A549 (cell line): ENCODE measurements around the gene LUZP1. TPM values are rescaled to one million over a fixed set of nuclear protein-coding genes. Genes with fewer than 3 reads are reported as not detected.

Experiments
- ATAC-seq, 2 experiments: fragments of 200-7000 bp in 1 of 2; fragments of >200 bp in 1 of 2; cut with Nextera tagmentation in 1 of 2; cut with Tn5 transposase in 1 of 2; 3 replicates each; pipeline versions ENCODE4 v1.8.0 to v1.9.1; 2018 to 2020; ENCODE audit warnings: mild to moderate bottlenecking in 1 of 2, moderate library complexity in 1 of 2
- CTCF ChIA-PET: fragments of 300-600 bp; sonication (Branson Sonifier 250); formaldehyde crosslinking; extraction: SDS; loops from one replicate; lab custom pipeline; 2021; ENCODE audit warnings: antibody characterized with exemption, inconsistent platforms; lab: Yijun Ruan, JAX
- POLR2A ChIA-PET: fragments of 350-600 bp; formaldehyde crosslinking; extraction: SDS; loops from one replicate; lab custom pipeline; 2021; ENCODE audit warnings: antibody characterized with exemption, inconsistent platforms; lab: Yijun Ruan, JAX
- DNase-seq, 2 experiments: peaks; one replicate each; pipeline versions ENCODE4 v3.0.0 to v3.0.0-alpha.2; 2011 to 2016; ENCODE audit warnings: low read depth in 1 of 2, low spot score in 1 of 2
- FAIRE-seq: peaks from 2 replicates; lab custom pipeline; 2011; peaks lifted over from hg19 to GRCh38; lab: Jason Lieb, UNC
- H3K27ac ChIP-seq, 2 experiments: fragments of >200 bp; sonication (Bioruptor Twin); formaldehyde crosslinking; 3 replicates each; pipeline ENCODE4 v1.5.1; 2016 to 2017
- H3K4me1 ChIP-seq: fragments of >200 bp; sonication (Bioruptor Twin); formaldehyde crosslinking; 3 replicates; pipeline ENCODE4 v1.6.1; 2016
- H3K4me2 ChIP-seq: fragments of >200 bp; sonication (Bioruptor Twin); formaldehyde crosslinking; 3 replicates; pipeline ENCODE4 v1.6.1; 2016
- H3K4me3 ChIP-seq: fragments of >200 bp; sonication (Bioruptor Twin); formaldehyde crosslinking; 3 replicates; pipeline ENCODE4 v1.5.1; 2016
- H3K9me3 ChIP-seq: fragments of >200 bp; sonication (Bioruptor Twin); formaldehyde crosslinking; 3 replicates; pipeline ENCODE4 v1.6.1; 2016
- CBX2 ChIP-seq: fragments of 200-600 bp; sonication (generic); IDR thresholded peaks from 2 replicates; pipeline ENCODE4 v1.6.1; 2016; ENCODE audit warnings: low read depth, mild to moderate bottlenecking, borderline replicate concordance
- CHD4 ChIP-seq: fragments of 200-600 bp; sonication (generic); IDR thresholded peaks from 2 replicates; pipeline ENCODE4 v1.6.1; 2016; ENCODE audit warnings: antibody characterized with exemption, mild to moderate bottlenecking, borderline replicate concordance
- EP300 ChIP-seq, 2 experiments: fragments of >200 bp; sonication (Bioruptor Twin); formaldehyde crosslinking; IDR thresholded peaks; 2 replicates in 1 of 2; 3 replicates in 1 of 2; pipeline ENCODE4 v1.6.1; 2016 to 2017
- ESRRA ChIP-seq: fragments of 150-350 bp; IDR thresholded peaks from 2 replicates; pipeline ENCODE4 v1.6.1; 2014; ENCODE audit warnings: mild to moderate bottlenecking, low read length, borderline replicate concordance
- FOSB ChIP-seq: fragments of 250-450 bp; sonication (Bioruptor Pico); IDR thresholded peaks from 2 replicates; pipeline ENCODE4 v1.5.0; 2020; ENCODE audit warnings: mild to moderate bottlenecking, moderate library complexity
- GATA3 ChIP-seq: IDR thresholded peaks from 2 replicates; pipeline ENCODE4 v1.6.1; 2012; ENCODE audit warnings: borderline replicate concordance
- HES2 ChIP-seq: fragments of >200 bp; sonication (Bioruptor Twin); formaldehyde crosslinking; IDR thresholded peaks from 2 replicates; pipeline ENCODE4 v1.6.1; 2016
- HOXA7 ChIP-seq: fragments of 250-450 bp; sonication (Bioruptor Pico); IDR thresholded peaks from 2 replicates; pipeline ENCODE4 v1.5.0; 2020; ENCODE audit warnings: mild to moderate bottlenecking, moderate library complexity
- HOXB13 ChIP-seq: fragments of 250-450 bp; sonication (Bioruptor Pico); IDR thresholded peaks from 2 replicates; pipeline ENCODE4 v1.5.0; 2020; ENCODE audit warnings: low read depth, mild to moderate bottlenecking, moderate library complexity
- HOXB5 ChIP-seq: fragments of 250-450 bp; sonication (Bioruptor Pico); IDR thresholded peaks from 2 replicates; pipeline ENCODE4 v1.5.0; 2020; ENCODE audit warnings: mild to moderate bottlenecking, moderate library complexity
- JUN ChIP-seq, 2 experiments: fragments of >200 bp; sonication (Bioruptor Twin); formaldehyde crosslinking; IDR thresholded peaks; 2 replicates in 1 of 2; 3 replicates in 1 of 2; pipeline ENCODE4 v1.6.1; 2016 to 2017
- JUNB ChIP-seq: fragments of >200 bp; sonication (Bioruptor Twin); formaldehyde crosslinking; IDR thresholded peaks from 2 replicates; pipeline ENCODE4 v1.6.1; 2016
- KDM1A ChIP-seq: fragments of 200-600 bp; sonication (generic); IDR thresholded peaks from 2 replicates; pipeline ENCODE4 v1.6.1; 2016; ENCODE audit warnings: low read depth, mild to moderate bottlenecking
- MAFK ChIP-seq: fragments of 450-650 bp; IDR thresholded peaks from 2 replicates; pipeline ENCODE4 v1.6.1; 2014; ENCODE audit not compliant: partially characterized antibody
- PHF8 ChIP-seq: fragments of 200-600 bp; sonication (generic); IDR thresholded peaks from 2 replicates; pipeline ENCODE4 v1.6.1; 2016; ENCODE audit warnings: low read depth, mild to moderate bottlenecking, antibody characterized with exemption, moderate library complexity, borderline replicate concordance
- POLR2A ChIP-seq: IDR thresholded peaks from 2 replicates; pipeline ENCODE4 v1.6.1; 2012; ENCODE audit warnings: mild to moderate bottlenecking, low read length
- POLR2AphosphoS2 ChIP-seq: conservative IDR thresholded peaks from 2 replicates; pipeline ENCODE4 v1.6.1; 2012; ENCODE audit warnings: low read length, improper control_type of control experiment, inconsistent platforms
- RAD21 ChIP-seq, 2 experiments: fragments of >200 bp in 1 of 2; sonication (Bioruptor Twin) in 1 of 2; formaldehyde crosslinking in 1 of 2; IDR thresholded peaks in 1 of 2; conservative IDR thresholded peaks in 1 of 2; 2 replicates in 1 of 2; 3 replicates in 1 of 2; pipeline ENCODE4 v1.6.1; 2012 to 2018; ENCODE audit warnings: inconsistent platforms in 1 of 2
- RFX5 ChIP-seq: fragments of 450-650 bp; IDR thresholded peaks from 2 replicates; pipeline ENCODE4 v1.7.1; 2014; ENCODE audit warnings: antibody characterized with exemption, mild to moderate bottlenecking, moderate library complexity
- SREBF2 ChIP-seq: fragments of 450-650 bp; IDR thresholded peaks from 2 replicates; pipeline ENCODE4 v1.6.1; 2014; ENCODE audit warnings: mild to moderate bottlenecking, moderate library complexity
- TP53 ChIP-seq: fragments of 250-450 bp; sonication (Bioruptor Pico); IDR thresholded peaks from 2 replicates; pipeline ENCODE4 v1.5.0; 2021; ENCODE audit warnings: mild to moderate bottlenecking, moderate library complexity
- USF2 ChIP-seq: fragments of 450-650 bp; IDR thresholded peaks from 2 replicates; pipeline ENCODE4 v1.6.1; 2014; ENCODE audit warnings: antibody characterized with exemption
- ZFP36 ChIP-seq: fragments of 450-650 bp; IDR thresholded peaks from 2 replicates; pipeline ENCODE4 v1.6.1; 2014; ENCODE audit warnings: borderline replicate concordance; ENCODE audit not compliant: partially characterized antibody
- ZNF302 ChIP-seq: fragments of 250-450 bp; sonication (Bioruptor Pico); IDR thresholded peaks from 2 replicates; pipeline ENCODE4 v1.9.0; 2021; ENCODE audit warnings: inconsistent platforms, mild to moderate bottlenecking, moderate library complexity
- ZSCAN20 ChIP-seq: fragments of 250-450 bp; sonication (Bioruptor Pico); IDR thresholded peaks from 2 replicates; pipeline ENCODE4 v1.8.0; 2022; ENCODE audit warnings: mild to moderate bottlenecking, moderate library complexity
- WGBS: methylation state at CpG from one replicate; pipeline ENCODE4 v1.1.6; 2017; ENCODE audit errors: missing lambda C conversion rate; 5-methylcytosine and 5-hydroxymethylcytosine counted together
- polyA plus RNA-seq, 4 experiments: library from polyadenylated mRNA; depleted of rRNA in 3 of 4; stranded (reverse); fragments of >200 nt; fragmentation: RNase III in 1 of 4; extraction: RNeasy Plus Mini Kit Qiagen cat#74134 plus additional on column Dnase treatment in 1 of 4; gene quantifications; 2 replicates in 3 of 4; 3 replicates in 1 of 4; pipeline ENCODE4 v1.2.3, GENCODE V29; 2011 to 2017
- TF ChIP-seq, protein P1 (sequence below): IDR thresholded peaks from 2 replicates; pipeline ENCODE4 v1.6.1; 2012; ENCODE audit warnings: low read depth, borderline replicate concordance
- TF ChIP-seq, protein P2 (sequence below): fragments of >200 bp; sonication (Bioruptor Twin); formaldehyde crosslinking; IDR thresholded peaks from 3 replicates; pipeline ENCODE4 v1.6.1; 2016
- TF ChIP-seq, protein P3 (sequence below): fragments of 250-450 bp; sonication (Bioruptor Pico); IDR thresholded peaks from 2 replicates; pipeline ENCODE4 v1.5.0; 2021; ENCODE audit warnings: mild to moderate bottlenecking, moderate library complexity, borderline replicate concordance
- TF ChIP-seq, protein P4 (sequence below): IDR thresholded peaks from 2 replicates; pipeline ENCODE4 v1.6.1; 2012

Gene LUZP1
- polyA plus RNA-seq, 2 of the 4 experiments (the other 2 are of a cell fraction) = 18.2 to 26.2 TPM

- TF ChIP-seq, protein P1, sequence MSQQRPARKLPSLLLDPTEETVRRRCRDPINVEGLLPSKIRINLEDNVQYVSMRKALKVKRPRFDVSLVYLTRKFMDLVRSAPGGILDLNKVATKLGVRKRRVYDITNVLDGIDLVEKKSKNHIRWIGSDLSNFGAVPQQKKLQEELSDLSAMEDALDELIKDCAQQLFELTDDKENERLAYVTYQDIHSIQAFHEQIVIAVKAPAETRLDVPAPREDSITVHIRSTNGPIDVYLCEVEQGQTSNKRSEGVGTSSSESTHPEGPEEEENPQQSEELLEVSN = 0 out of 2 replicates have a peak, but pooled peaks have one; percentile 31
- no peak for TF ChIP-seq PHF8
- TF ChIP-seq, protein P2, sequence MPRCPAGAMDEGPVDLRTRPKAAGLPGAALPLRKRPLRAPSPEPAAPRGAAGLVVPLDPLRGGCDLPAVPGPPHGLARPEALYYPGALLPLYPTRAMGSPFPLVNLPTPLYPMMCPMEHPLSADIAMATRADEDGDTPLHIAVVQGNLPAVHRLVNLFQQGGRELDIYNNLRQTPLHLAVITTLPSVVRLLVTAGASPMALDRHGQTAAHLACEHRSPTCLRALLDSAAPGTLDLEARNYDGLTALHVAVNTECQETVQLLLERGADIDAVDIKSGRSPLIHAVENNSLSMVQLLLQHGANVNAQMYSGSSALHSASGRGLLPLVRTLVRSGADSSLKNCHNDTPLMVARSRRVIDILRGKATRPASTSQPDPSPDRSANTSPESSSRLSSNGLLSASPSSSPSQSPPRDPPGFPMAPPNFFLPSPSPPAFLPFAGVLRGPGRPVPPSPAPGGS = no peak
Observed at GRCh38 chr1:23196627-23197328, 28.1 kb upstream of the LUZP1 start (continued).

DNA sequence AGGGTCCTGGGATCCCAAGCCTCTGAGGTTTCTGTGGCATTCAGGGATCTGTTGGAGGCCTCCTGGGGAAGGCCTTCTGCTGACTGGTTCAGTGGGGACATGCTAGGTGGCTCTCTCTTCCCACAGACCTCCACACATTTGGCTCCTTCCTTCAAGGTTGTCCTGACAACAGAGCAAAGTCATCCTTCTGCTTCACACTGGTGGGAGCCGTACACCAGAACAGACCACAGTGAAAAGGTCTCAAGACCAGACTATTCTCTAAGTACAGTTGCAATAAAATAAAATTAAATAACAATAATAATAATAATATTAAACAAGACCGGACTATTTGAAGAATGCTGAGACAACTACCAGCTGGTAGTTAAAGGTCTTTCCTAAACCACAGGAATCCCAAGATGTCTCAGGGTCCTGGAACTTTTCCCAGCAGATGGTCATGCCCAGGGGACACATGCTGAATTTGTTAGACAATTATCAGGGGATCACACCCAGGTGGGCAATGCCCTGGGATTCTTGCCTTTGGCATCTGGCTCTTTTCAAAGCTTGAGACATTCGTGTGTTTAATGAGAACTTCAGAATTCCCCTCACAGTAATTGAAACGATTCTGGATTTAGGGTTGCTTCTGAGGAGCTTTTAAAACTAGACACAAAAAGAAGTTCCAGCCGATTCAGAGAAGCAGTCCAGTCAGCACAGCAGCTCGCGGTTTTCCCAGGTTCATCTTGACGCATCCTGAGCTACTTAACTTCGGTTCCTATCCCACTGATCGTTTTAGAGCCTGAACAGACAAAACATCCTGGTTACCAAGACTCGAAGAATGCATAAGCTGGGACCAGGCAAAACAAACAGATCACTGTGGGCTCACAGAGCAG, 25.7 kb upstream of the LUZP1 start:
- Histone ChIP-seq H3K4me3 (no peak overlapping the region), H3K4me1 (peaks cover 70% of the 10 kb centered on the region)
- TF ChIP-seq, protein P3, sequence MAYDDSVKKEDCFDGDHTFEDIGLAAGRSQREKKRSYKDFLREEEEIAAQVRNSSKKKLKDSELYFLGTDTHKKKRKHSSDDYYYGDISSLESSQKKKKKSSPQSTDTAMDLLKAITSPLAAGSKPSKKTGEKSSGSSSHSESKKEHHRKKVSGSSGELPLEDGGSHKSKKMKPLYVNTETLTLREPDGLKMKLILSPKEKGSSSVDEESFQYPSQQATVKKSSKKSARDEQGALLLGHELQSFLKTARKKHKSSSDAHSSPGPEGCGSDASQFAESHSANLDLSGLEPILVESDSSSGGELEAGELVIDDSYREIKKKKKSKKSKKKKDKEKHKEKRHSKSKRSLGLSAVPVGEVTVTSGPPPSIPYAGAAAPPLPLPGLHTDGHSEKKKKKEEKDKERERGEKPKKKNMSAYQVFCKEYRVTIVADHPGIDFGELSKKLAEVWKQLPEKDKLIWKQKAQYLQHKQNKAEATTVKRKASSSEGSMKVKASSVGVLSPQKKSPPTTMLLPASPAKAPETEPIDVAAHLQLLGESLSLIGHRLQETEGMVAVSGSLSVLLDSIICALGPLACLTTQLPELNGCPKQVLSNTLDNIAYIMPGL (CRISPR knock-in tag) = no peak
- TF ChIP-seq ESRRA (no peak), CBX2 (no peak), RAD21 (conservative IDR thresholded peaks at IDR 0.05 in 1 of 2, IDR thresholded peaks at IDR 0.05 in 1 of 2) (peak in 1 of 2 experiments; percentile 9; a peak in 1 of 5 replicates), HOXA7 (CRISPR knock-in tag) (0 out of 2 replicates have a peak, but pooled peaks have one; percentile 49), JUNB (no peak), POLR2AphosphoS2 (no peak), EP300 (IDR thresholded peaks at IDR 0.05) (peak in 1 of 2 experiments; percentile 29; a peak in 1 of 5 replicates), ZNF302 (no peak), HOXB5 (CRISPR knock-in tag) (peak; percentile 75), POLR2A (no peak), TP53 (CRISPR knock-in tag) (no peak), FOSB (CRISPR knock-in tag) (no peak), JUN (IDR thresholded peaks at IDR 0.05) (peak in 1 of 2 experiments; percentile 31; a peak in 1 of 5 replicates), MAFK (peak; percentile 62), RFX5 (no peak), GATA3 (peak; percentile 23; the same call in 1 of the 2 replicates), SREBF2 (no peak), USF2 (no peak), ZSCAN20 (CRISPR knock-in tag) (no peak), KDM1A (no peak), HOXB13 (CRISPR knock-in tag) (no peak), ZFP36 (no peak), CHD4 (no peak), HES2 (no peak)
- TF ChIP-seq, protein P2 = no peak
- TF ChIP-seq, protein P4, sequence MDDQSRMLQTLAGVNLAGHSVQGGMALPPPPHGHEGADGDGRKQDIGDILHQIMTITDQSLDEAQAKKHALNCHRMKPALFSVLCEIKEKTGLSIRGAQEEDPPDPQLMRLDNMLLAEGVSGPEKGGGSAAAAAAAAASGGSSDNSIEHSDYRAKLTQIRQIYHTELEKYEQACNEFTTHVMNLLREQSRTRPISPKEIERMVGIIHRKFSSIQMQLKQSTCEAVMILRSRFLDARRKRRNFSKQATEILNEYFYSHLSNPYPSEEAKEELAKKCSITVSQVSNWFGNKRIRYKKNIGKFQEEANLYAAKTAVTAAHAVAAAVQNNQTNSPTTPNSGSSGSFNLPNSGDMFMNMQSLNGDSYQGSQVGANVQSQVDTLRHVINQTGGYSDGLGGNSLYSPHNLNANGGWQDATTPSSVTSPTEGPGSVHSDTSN = no peak; the same call in 1 of the 2 replicates

More for the DNA sequence above, 25.7 kb upstream of the LUZP1 start:
- CTCF ChIA-PET = interaction anchor here (0.9 to 6.5 kb wide), 8 partner anchors 10 to 97 kb away, joined by 3 to 46 read pairs (median 4); partner anchors contain the start of gene HTR1D
- WGBS = 11% methylated on average over 10 of the region's 11 CpGs
- POLR2A ChIA-PET = interaction anchor here (0.6 to 1.3 kb wide), 5 partner anchors 15 to 96 kb away, joined by 3 read pairs; no protein-coding TSS in a partner anchor
- ATAC-seq (peak; percentile 58 to 68), DNase-seq (peak; percentile 75 to 88), FAIRE-seq (no peak)
- H3K4me2 ChIP-seq = peak overlapping the region; percentile 74
- H3K9me3 ChIP-seq = no peaks in the 10 kb centered on the region
- H3K27ac ChIP-seq = peak overlapping the region; percentile 97 to 98
